Measurements from ENCODE around the gene ALKBH8.

GRCh38 chr11:107472966-107473365 is 92.6 kb downstream of the ALKBH8 start:
- TF ChIP-seq RFX5 (IDR thresholded peaks at IDR 0.05; ENCODE audit: borderline replicate concordance, low read depth, low read length) (no peak), JUN (IDR thresholded peaks at IDR 0.05; ENCODE audit: low read depth, low read length) (no peak), TBP (IDR thresholded peaks at IDR 0.05; ENCODE audit: low read depth, low read length) (no peak)
